ENCODE measurements around the gene HIBCH.
"Not testable (repeated sequence)": the region's sequence is repeated elsewhere in the genome, so short reads cannot be mapped to it uniquely, and the experiment has no call there.

The HIBCH gene

DNA sequence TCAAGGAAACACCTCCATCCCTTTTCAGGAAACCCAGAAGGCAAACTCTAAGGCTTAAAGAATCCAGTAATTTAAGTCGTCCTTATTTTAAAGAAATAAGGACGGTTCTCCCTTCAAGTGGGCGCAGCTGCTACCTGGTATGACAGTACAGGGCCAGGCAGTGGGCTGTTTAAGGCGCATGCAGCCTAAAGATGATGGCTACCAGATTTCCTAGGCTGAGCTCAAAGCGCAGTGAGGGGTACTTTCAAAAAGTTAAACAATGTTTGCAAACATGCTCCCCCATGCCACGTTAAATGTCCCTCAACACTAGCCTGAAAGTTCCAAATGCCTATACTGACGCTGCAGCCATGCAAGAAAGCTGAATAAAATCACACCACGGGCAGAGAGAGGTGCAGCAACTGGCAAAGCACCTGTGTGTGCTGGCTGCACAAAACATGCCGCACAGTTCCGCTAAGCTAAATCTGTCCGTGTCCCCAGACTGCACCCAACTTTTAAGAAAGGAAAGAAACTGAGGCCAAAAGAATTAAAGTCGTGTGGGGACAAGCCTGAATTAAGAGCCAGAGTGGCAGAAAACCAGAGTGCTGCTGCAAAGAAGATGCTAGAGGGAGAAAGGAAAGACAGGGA lies 583 bp downstream of the HIBCH start:
- H3K4me3 ChIP-seq (IDR thresholded peaks at IDR 0.05; ENCODE audit: insufficient read depth, low read depth, low read length) = peak overlapping the region; percentile 93
- peaks cover 54% of the 10 kb centered on the region for H3K4me1 ChIP-seq (ENCODE audit: low read depth, poor library complexity, severe bottlenecking)
- peak overlapping the region; percentile 97 for H2AFZ ChIP-seq (ENCODE audit: low read depth)
- no peak for TF ChIP-seq CTCF (conservative IDR thresholded peaks at IDR 0.05; ENCODE audit: low read depth, low read length)
- peak overlapping the region; percentile 60 for H3K9ac ChIP-seq
- H3K27me3 ChIP-seq (ENCODE audit: insufficient read depth, low read depth) = no peaks in the 10 kb centered on the region
- H4K20me1 ChIP-seq (ENCODE audit: insufficient read depth) = no peaks in the 10 kb centered on the region
- H3K27ac ChIP-seq = peak overlapping the region; percentile 58
- H3K4me2 ChIP-seq = peak overlapping the region; percentile 98
- H3K79me2 ChIP-seq (ENCODE audit: insufficient read depth, low read depth) = peaks cover 40% of the 10 kb centered on the region
- H3K36me3 ChIP-seq (ENCODE audit: insufficient read depth) = no peaks in the 10 kb centered on the region

- H3K4me2 ChIP-seq = peak overlapping the region; percentile 98
- H3K27me3 ChIP-seq (ENCODE audit: insufficient read depth, low read depth) = no peaks in the 10 kb centered on the region
- TF ChIP-seq CTCF (conservative IDR thresholded peaks at IDR 0.05; ENCODE audit: low read depth, low read length) = no peak
- peaks cover 54% of the 10 kb centered on the region for H3K4me1 ChIP-seq (ENCODE audit: low read depth, poor library complexity, severe bottlenecking)
- H4K20me1 ChIP-seq (ENCODE audit: insufficient read depth) = no peaks in the 10 kb centered on the region
- peak overlapping the region; percentile 97 for H2AFZ ChIP-seq (ENCODE audit: low read depth)
- peak overlapping the region; percentile 93 for H3K4me3 ChIP-seq (IDR thresholded peaks at IDR 0.05; ENCODE audit: insufficient read depth, low read depth, low read length)
- peak overlapping the region; percentile 58 for H3K27ac ChIP-seq
- no peaks in the 10 kb centered on the region for H3K36me3 ChIP-seq (ENCODE audit: insufficient read depth)
- H3K9ac ChIP-seq = peak overlapping the region; percentile 60; the same call in 1 of the 2 replicates
- H3K79me2 ChIP-seq (ENCODE audit: insufficient read depth, low read depth) = peaks cover 44% of the 10 kb centered on the region
Measured at GRCh38 chr2:190318514-190318913, 1.1 kb downstream of the HIBCH start.

- Histone ChIP-seq H3K4me3 (IDR thresholded peaks at IDR 0.05; ENCODE audit: insufficient read depth, low read depth, low read length) (no peak overlapping the region), H3K79me2 (ENCODE audit: insufficient read depth, low read depth) (peaks cover 45% of the 10 kb centered on the region), H3K27me3 (ENCODE audit: insufficient read depth, low read depth) (no peaks in the 10 kb centered on the region), H3K27ac (peak overlapping the region; percentile 4; the same call in 1 of the 2 replicates), H2AFZ (ENCODE audit: low read depth) (no peak overlapping the region), H3K4me1 (ENCODE audit: low read depth, poor library complexity, severe bottlenecking) (peaks cover 42% of the 10 kb centered on the region), H3K36me3 (ENCODE audit: insufficient read depth) (no peaks in the 10 kb centered on the region), H4K20me1 (ENCODE audit: insufficient read depth) (no peaks in the 10 kb centered on the region), H3K9ac (no peak overlapping the region), H3K4me2 (peak overlapping the region; percentile 37)
- TF ChIP-seq CTCF (conservative IDR thresholded peaks at IDR 0.05; ENCODE audit: low read depth, low read length) = no peak
Measured at GRCh38 chr2:190315273-190315672, 4.4 kb downstream of the HIBCH start.

DNA sequence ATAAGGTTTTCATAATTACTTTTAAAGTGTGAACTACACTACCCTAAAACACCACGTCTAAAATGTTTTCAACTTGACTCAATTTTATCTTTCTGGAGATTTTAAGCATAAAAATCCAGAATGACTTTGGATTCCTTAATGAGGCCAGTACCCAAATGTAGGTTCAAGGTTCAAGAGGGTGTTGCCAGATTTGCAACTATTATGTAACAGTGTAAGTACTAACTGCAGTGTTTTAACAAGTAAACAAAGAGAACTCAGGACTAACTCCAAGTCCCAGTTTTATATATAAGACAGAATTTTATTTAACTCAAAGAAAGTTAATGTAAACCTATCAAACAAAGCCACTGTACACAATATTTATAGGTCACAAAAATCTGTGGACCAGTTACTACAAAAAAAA lies 5.7 kb downstream of the HIBCH start:
- H3K4me1 ChIP-seq (ENCODE audit: low read depth, poor library complexity, severe bottlenecking) = peaks cover 39% of the 10 kb centered on the region
- no peak overlapping the region for H2AFZ ChIP-seq (ENCODE audit: low read depth)
- no peak overlapping the region for H3K27ac ChIP-seq
- no peaks in the 10 kb centered on the region for H4K20me1 ChIP-seq (ENCODE audit: insufficient read depth)
- H3K79me2 ChIP-seq (ENCODE audit: insufficient read depth, low read depth) = peaks cover 42% of the 10 kb centered on the region
- no peak overlapping the region for H3K4me2 ChIP-seq
- no peak for TF ChIP-seq CTCF (conservative IDR thresholded peaks at IDR 0.05; ENCODE audit: low read depth, low read length)
- no peaks in the 10 kb centered on the region for H3K27me3 ChIP-seq (ENCODE audit: insufficient read depth, low read depth)
- H3K4me3 ChIP-seq (IDR thresholded peaks at IDR 0.05; ENCODE audit: insufficient read depth, low read depth, low read length) = no peak overlapping the region
- H3K36me3 ChIP-seq (ENCODE audit: insufficient read depth) = no peaks in the 10 kb centered on the region; the same call in 1 of the 2 replicates
- no peak overlapping the region for H3K9ac ChIP-seq

- H3K27ac ChIP-seq; H3K4me3 ChIP-seq (IDR thresholded peaks at IDR 0.05; ENCODE audit: insufficient read depth, low read depth, low read length); H2AFZ ChIP-seq (ENCODE audit: low read depth); H4K20me1 ChIP-seq (ENCODE audit: insufficient read depth); H3K27me3 ChIP-seq (ENCODE audit: insufficient read depth, low read depth); H3K9ac ChIP-seq; H3K36me3 ChIP-seq (ENCODE audit: insufficient read depth); H3K4me2 ChIP-seq: not testable (repeated sequence)
- Histone ChIP-seq H3K4me1 (ENCODE audit: low read depth, poor library complexity, severe bottlenecking) (peaks cover 29% of the 10 kb centered on the region), H3K79me2 (ENCODE audit: insufficient read depth, low read depth) (peaks cover 29% of the 10 kb centered on the region)
Measured at GRCh38 chr2:190312635-190313025, 7.0 kb downstream of the HIBCH start.
